ENCODE measurements around the gene URM1.
"Not testable (repeated sequence)": the region's sequence is repeated elsewhere in the genome, so short reads cannot be mapped to it uniquely, and the experiment has no call there.

URM1 gene

DNA sequence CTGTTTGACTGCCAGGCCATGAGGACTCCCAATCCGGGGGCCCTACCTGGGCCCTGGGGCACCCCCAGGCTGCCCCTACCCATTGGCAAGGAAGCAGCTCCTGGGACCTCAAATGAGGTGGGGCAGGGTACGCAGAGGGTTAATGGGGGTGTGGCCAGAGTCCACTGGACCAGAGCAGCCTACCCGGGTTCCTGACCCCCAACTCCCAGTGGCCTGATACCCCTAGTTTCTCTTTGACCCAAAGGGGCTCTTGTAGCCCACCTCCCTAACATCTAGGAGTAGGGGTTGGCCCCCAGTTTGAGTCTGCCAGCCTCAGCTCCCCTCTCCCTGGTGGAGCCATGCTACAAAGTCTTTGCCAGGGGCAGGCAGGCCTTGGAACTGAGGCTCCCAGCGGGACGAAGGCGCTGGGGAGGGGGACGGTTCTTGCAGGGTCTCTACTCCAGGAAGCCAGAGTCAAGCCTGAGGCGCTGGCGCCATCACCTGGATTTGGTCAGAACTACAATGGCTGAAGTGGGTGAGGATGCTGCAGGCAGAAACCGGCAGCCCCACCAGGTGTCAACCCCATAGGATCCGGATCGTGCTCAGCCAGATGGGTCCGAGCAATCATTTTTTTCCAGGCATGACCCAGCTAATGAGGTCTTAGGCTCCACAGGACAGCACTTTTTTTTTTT lies 41.1 kb downstream of the URM1 start:
- DNase-seq: peak; percentile 84

- DNase-seq: not testable (repeated sequence)
These were observed 42.6 kb downstream of the URM1 start for GRCh38 chr9:128413728-128414127.

- no peak for DNase-seq
These were observed 43.3 kb downstream of the URM1 start for GRCh38 chr9:128414461-128414860.

- no peak for DNase-seq
These were observed 44.1 kb downstream of the URM1 start for GRCh38 chr9:128415281-128415680.

GRCh38 chr9:128416014-128416413 lies 44.8 kb downstream of the URM1 start:
- DNase-seq: no peak

DNA sequence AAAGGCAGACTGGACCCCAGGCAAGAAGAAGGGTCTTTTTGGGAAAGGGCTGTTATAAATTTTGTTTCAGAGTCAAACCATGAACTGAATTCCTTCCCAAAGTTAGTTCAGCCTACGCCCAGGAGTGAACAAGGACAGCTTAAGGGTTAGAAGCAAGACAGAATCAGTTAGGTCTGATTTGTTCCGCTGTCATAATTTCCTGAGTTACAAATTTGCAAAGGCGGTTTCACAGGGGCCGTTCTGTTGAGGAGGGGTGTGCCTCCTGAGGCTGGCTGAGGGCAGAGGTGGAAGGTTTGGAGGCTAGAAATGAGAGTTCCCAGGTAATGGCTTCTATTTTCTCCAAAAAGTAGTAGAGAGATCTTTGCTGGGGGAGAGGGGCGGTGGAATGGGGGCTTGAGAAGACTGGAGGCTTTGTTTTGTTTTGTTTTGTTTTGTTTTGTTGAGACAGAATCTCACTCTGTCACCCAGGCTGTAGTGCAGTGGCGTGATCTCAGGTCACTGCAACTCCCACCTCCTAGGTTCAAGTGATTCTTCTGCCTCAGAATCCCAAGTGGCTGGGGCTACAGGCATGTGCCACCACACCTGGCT lies 45.4 kb downstream of the URM1 start:
- DNase-seq: no peak

GRCh38 chr9:128419061-128419925 lies 48.1 kb downstream of the URM1 start:
- DNase-seq: peak; percentile 59

DNA sequence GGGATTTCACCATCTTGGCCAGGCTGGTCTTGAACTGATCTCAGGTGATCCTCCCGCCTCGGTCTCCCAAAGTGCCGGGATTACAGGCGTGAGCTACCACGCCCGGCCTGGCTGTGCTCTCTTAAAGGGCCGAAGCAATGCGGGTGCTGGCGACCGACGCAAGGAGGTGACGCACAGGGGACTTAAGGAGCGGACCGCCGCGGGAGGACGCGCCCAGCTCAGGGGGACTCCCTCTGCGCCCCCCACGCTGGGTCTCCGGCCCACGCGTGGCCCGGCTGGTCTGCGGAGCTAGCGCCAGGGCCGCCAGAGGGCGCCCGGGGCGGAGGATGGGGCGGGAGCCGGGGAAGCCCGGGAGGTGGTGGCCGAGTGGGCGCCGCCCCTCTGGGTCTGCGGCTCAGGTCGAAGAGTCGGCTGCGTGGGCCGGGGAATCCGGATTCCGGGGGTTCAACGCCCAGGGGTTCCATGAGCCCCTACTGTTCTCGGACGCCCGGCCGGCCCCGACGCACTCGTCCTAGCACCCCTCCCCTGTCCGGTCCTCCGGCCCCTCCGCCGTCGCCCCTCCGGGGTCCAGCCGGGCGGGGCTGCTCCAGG lies 49.0 kb downstream of the URM1 start:
- peak; percentile 88 for DNase-seq

- peak; percentile 78 for DNase-seq
These were observed 49.7 kb downstream of the URM1 start, which contains the start of gene CERCAM for GRCh38 chr9:128420651-128421481. Gene CERCAM, plus strand, starts transcription at chr9:128420857. Its CDS starts 21 bp downstream, at chr9:128420878.

DNA sequence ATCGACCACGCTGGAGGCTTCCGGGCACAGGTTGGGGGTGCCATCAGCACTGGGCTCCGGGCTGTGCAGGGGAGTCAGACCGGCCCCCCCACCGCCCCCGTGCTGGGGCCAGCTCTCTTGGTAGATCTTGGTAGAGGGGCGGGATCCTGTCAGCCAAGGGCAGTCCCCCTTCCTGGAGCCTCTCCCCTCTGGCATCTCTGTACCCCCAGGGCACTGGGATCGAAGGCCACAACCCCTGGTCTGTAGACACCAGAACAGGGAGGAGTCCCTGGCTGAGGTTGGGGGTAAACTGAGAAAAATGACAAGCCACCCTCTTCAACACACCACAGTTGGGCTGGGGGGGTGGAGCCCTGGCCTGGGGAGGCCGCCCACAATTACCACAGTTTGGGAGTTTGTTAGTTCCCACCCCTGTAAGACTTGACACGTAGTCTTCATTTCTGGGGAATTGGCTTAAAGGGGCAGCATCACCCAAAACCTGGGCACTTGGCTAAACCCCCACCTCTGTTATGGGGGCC lies 50.4 kb downstream of the URM1 start:
- peak; percentile 59 for DNase-seq

DNA sequence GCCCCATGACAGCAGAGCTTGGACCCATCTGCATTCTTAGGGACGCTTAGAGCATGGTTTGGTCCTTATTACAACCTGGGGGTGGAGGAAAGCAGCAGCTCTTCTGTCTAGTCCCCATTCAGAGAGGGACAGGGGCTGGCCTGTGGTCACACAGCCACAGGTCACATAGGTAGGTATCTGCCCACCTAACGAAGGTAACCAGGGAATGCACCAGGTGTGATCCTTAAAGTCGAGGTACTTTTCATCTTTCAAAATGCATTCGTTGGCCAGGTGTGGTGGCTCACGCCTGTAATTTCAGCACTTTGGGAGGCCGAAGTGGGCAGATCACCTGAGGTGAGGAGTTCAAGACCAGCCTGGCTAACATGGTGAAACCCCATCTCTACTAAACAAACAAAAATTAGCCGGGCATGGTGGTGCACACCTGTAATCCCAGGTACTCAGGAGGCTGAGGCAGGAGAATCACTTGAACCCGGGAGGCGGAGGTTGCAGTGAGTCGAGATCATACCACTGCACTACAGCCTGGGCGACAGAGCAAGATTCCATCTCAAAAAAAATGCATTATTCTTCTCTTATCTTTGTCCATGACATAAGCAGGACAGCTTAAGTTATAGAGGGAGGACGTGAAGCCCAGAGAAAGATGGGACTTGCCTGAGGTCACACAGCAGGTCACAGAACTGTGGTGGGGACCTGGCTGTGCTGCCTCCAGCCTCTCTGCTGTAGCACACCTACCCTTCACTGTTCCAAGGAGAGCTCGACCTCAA lies 51.0 kb downstream of the URM1 start:
- DNase-seq: not testable (repeated sequence)

DNA sequence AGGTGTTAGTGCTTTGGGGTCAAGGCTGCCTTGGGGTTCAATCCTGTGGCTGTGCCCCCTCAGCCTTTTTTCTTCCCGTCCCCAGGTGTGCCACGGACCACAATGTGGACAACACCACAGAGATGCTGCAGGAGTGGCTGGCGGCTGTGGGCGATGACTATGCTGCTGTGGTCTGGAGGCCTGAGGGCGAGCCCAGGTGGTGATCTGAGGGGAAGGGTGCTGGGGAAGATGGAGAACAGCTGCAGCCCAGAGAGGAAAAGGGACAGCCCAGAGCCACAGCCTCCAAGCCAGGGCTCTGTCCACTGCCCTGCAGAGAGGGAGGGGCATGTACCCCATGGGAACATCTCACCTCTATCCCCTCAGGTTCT lies 51.6 kb downstream of the URM1 start:
- DNase-seq: no peak

DNA sequence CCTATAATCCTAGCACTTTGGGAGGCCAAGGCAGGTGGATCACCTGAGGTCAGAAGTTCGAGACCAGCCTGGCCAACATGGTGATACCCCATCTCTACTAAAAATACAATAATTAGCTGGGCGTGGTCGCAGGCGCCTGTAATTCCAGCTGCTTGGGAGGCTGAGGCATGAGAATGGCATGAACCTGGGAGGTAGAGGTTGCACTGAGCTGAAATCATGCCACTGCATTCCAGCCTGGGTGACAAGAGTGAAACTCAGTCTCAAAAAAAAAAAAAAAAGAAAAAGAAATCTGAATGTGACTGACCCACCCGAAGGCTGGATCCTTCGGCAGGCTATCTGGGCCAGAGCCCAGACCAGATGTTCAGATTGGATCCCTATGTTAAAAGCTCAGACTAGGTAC lies 52.2 kb downstream of the URM1 start:
- not testable (repeated sequence) for DNase-seq

- DNase-seq: no peak
These were observed 53.1 kb downstream of the URM1 start for GRCh38 chr9:128424268-128424780.

DNA sequence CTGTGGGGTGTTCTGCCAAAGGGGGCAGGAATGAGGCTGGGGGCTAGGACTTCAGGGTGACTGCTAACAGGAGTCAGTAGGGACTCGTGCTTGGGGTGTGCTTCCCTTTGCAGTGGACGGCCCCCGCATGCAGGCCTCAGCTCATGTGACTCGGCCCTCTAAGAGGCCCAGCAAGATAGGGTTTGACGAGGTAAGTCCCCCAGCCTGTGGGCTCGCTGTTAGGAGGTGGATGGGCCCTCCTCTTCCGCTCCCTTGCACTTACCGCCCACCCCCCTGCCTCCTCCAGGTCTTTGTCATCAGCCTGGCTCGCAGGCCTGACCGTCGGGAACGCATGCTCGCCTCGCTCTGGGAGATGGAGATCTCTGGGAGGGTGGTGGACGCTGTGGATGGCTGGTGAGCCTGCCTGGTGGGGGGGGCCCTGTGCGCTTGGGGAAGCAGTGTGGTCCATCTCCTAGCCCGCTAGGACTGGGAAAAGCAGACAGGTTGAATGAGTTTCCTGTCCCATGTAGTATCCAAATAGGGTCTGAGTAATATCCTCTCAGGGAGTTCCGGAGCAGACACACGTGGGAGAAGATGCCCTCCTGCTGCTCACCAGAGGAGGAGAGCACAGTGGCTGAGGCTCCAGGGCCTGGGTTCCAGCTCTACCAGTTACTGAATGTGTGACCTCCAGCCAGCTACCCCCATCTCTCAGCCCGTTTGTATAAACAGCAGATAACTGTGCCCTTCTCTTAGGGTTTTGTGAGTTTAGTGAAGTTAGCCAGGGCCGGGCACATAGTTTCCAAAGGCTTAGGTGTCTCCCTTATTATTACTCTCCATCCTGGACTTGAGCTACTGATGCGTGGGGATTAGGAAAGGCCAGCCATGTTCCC lies 57.7 kb downstream of the URM1 start:
- no peak for DNase-seq

DNA sequence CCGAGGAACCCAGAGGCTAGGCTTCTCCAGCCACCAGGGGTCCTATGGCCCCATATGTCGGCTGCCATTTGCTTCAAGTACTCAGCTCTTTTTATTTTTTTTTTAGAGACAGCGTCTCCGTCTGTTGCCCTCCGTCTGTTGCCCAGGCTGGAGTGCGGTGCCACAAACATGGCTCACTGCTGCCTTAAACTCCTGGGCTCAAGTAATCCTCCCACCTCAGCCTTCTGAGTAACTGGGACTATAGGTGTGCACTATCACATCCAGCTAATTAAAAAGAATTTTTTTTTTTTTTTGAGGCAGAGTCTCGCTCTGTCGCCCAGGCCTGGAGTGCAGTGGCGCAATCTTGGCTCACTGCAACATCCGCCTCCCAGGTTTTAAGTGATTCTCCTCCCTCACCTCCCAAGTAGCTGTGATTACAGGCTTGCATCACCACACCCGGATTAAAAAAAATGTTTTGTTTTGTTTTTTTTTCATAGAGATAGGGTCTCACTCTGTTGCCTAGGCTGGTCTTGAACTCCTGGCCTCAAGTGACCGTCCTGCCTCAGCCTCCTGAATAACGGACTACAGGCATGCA lies 58.4 kb downstream of the URM1 start:
- DNase-seq: no peak

DNA sequence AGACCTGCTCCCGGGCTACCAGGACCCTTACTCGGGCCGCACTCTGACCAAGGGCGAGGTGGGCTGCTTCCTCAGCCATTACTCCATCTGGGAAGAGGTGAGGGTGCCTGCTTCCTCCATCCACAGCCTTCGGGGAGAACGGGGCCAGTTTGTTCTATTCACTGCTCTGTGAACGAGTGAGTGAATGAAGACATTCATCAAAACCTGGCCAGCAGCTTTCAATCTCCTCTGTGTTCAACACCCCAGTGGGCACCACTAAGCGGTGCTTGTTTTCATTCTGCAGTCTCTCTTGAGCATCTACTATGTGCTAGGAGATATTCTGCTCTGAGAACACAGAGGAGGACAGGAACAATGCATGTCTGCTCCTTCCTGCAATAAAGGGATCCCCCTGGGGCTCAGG lies 60.0 kb downstream of the URM1 start:
- DNase-seq: no peak

DNA sequence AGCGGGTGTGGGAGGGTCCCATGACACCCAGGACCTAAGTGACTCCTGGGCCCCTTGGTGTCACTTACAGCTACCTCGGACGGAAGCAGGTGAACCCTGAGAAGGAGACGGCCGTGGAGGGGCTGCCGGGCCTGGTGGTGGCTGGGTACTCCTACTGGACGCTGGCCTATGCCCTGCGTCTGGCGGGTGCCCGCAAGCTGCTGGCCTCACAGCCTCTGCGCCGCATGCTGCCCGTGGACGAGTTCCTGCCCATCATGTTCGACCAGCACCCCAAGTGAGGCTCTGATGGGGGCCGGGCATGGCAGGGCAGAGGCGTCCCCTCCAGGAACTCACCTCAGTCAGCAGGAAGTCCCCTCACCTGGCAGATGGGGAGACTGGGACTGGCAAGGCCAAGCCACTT lies 63.2 kb downstream of the URM1 start:
- no peak for DNase-seq

DNA sequence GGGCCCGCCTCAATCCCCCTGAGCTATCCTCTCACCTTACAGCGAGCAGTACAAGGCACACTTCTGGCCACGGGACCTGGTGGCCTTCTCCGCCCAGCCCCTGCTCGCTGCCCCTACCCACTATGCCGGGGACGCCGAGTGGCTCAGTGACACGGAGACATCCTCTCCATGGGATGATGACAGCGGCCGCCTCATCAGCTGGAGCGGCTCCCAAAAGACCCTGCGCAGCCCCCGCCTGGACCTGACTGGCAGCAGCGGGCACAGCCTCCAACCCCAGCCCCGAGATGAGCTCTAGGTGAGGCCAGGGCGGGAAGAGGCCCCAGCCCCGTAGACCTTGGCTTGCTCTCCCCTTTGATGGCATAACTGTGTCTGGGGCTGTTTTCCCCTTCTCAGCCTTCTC lies 64.4 kb downstream of the URM1 start:
- no peak for DNase-seq

All from activated CD8-positive, alpha-beta memory T cell treated with anti-CD3 and anti-CD28 coated beads, Interleukin-2, amount 50 U/mL, for 48 hours (primary cell).